Activated gamma-delta T cell treated with anti-CD3 and anti-CD28 coated beads, Interleukin-2, amount 50 U/mL, for 16 hours (primary cell): ENCODE data around the gene PDE4D.

Experiments
- DNase-seq: peaks from one replicate; pipeline ENCODE4 v3.0.0-alpha.2; 2020; ENCODE audit warnings: low read depth

Gene PDE4D

GRCh38 chr5:59206132-59206581 lies 687.4 kb downstream of the PDE4D start:
- DNase-seq = no peak

GRCh38 chr5:59204114-59204897 lies 689.2 kb downstream of the PDE4D start:
- no peak for DNase-seq

GRCh38 chr5:59199868-59200267 lies 693.7 kb downstream of the PDE4D start:
- no peak for DNase-seq

- no peak for DNase-seq
Observed at GRCh38 chr5:59198832-59199231, 694.7 kb downstream of the PDE4D start.

- DNase-seq = no peak
Observed at GRCh38 chr5:59198365-59198764, 695.2 kb downstream of the PDE4D start.

GRCh38 chr5:59197911-59198310 lies 695.6 kb downstream of the PDE4D start:
- DNase-seq = no peak

- DNase-seq = no peak
Observed at GRCh38 chr5:59193616-59194319, 699.8 kb downstream of the PDE4D start.

- no peak for DNase-seq
Observed at GRCh38 chr5:59190746-59191145, 702.8 kb downstream of the PDE4D start.

GRCh38 chr5:59189472-59190244 lies 703.9 kb downstream of the PDE4D start:
- DNase-seq = no peak

GRCh38 chr5:59188419-59189225 lies 704.9 kb downstream of the PDE4D start:
- DNase-seq = peak; percentile 25

GRCh38 chr5:59187857-59188256 lies 705.7 kb downstream of the PDE4D start:
- no peak for DNase-seq

GRCh38 chr5:59186623-59187022 lies 706.9 kb downstream of the PDE4D start:
- DNase-seq = no peak

- DNase-seq = no peak
Observed at GRCh38 chr5:59185757-59186385, 707.7 kb downstream of the PDE4D start.

- no peak for DNase-seq
Observed at GRCh38 chr5:59184769-59185168, 708.8 kb downstream of the PDE4D start.

GRCh38 chr5:59182760-59183159 lies 710.8 kb downstream of the PDE4D start:
- no peak for DNase-seq

- DNase-seq = no peak
Observed at GRCh38 chr5:59180515-59180914, 713.0 kb downstream of the PDE4D start.

GRCh38 chr5:59179704-59180103 lies 713.8 kb downstream of the PDE4D start:
- no peak for DNase-seq

GRCh38 chr5:59178482-59178881 lies 715.0 kb downstream of the PDE4D start:
- no peak for DNase-seq

- no peak for DNase-seq
Observed at GRCh38 chr5:59178071-59178470, 715.5 kb downstream of the PDE4D start.

- no peak for DNase-seq
Observed at GRCh38 chr5:59177644-59178043, 715.9 kb downstream of the PDE4D start.

- DNase-seq = peak; percentile 7
Observed at GRCh38 chr5:59174248-59174844, 719.2 kb downstream of the PDE4D start.
